Measurements from ENCODE around the gene CD63.

CD63 gene

DNA sequence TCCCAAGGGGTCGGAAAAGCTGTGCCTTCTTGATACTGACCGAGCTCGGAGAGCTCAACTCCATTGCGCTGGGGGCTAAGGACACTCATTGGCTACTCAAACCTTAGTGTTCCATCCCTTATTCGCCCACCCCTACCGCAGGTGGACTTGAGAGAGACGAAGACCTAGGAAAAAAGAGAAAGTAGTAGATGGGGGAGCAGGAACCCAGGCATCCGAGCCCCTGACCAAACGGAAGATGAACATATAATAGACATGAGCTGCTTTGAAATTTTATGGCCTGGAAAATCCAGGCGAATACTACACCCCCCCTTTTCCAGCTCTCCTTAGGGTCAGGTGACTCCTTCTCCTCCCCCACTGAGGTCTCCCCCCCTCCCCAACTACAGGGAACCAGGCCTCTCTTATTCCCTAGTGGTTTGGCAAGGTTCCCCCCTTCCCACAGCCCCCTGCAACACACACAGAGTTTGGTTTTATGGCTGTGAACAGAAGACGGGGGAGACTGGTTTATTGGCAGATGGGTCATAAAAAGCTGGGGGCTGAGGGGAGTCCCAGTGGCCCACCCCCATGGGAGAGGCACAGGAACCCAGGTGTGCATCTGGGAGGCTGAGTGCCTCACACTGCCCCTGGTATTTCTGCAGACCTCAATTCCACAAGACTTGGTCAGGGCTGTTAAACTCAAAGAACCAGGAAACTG, 15.7 kb upstream of the CD63 start:
- no peaks in the 10 kb centered on the region for H3K27me3 Mint-ChIP-seq
- H3K9me3 Mint-ChIP-seq: no peaks in the 10 kb centered on the region
- no peak for ATAC-seq
- H3K36me3 Mint-ChIP-seq: peaks cover 10% of the 10 kb centered on the region
- peak overlapping the region; percentile 51 for H3K27ac Mint-ChIP-seq
- H3K4me3 Mint-ChIP-seq: peak overlapping the region; percentile 84
- H3K4me1 Mint-ChIP-seq: peaks cover 57% of the 10 kb centered on the region

DNA sequence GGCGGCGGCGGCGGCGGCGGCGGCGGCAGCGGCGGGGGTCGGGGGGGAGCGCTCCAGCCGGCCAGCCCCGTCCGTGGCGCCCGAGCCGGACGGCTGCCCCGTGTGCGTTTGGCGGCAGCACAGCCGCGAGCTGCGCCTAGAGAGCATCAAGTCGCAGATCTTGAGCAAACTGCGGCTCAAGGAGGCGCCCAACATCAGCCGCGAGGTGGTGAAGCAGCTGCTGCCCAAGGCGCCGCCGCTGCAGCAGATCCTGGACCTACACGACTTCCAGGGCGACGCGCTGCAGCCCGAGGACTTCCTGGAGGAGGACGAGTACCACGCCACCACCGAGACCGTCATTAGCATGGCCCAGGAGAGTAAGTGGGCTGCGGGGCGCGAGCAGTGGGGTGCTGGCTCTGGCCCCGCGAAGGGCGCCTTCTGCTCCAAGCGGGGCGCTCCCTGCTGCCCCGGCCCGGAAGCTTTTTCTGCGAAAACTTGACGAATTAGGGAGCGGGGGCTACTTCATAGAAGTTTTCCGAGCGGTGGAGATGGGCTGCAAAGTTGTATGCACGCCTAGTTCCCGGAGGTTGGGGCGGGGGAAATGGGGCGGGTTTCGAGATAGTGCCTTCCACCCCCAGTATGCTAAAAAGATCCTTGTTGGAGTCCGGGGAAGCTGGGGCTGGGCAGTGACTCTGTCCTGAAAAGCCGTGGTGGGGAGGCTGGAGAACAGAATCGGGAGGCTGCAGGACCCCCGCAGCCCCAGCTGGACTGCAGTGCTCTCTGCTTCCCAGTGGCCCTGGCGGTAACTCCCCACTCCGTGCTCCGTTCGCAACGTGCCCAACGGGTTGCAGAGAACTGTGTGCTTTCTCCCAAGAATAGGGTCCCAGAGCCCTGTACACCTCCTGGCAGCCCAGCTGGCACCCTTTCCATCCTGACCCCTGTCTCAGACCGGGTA, 14.9 kb upstream of the CD63 start:
- Mint-ChIP-seq H3K9me3 (no peaks in the 10 kb centered on the region), H3K27me3 (no peaks in the 10 kb centered on the region), H3K27ac (peak overlapping the region; percentile 51), H3K4me1 (peaks cover 57% of the 10 kb centered on the region), H3K4me3 (peak overlapping the region; percentile 84), H3K36me3 (peaks cover 5% of the 10 kb centered on the region)
- ATAC-seq: peak; percentile 61

DNA sequence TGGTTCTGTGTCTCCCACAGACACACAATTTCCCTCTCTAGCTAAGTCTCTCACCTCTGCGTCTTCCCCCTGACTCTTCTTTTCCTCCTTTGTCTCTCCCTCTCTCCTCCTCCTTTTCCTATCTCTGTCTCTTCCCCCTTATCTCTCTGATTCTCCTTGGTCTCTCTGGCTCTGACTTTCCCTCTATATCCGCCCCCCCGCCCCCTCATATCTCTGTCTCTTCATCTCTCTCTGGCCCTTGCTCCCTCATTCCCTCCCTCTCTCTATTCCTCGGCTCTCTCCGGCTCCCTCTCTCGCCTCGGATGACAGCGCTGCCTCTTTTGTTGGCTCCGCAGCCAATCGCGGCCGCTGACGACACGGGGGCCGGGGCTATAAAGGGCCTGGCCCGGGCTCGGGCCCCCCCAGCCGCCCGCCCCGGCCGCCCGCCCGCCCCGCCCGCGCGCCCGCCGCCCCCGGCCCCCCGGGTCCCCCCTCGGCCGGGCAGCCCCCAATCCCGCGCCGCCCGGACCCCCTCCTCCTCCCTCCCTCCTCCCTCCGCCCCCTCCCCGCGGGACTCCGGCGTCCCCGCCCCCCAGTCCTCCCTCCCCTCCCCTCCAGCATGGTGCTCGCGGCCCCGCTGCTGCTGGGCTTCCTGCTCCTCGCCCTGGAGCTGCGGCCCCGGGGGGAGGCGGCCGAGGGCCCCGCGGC, 14.1 kb upstream of the CD63 start, which contains the start of gene GDF11:
Gene GDF11, plus strand, starts transcription at position 404 of the 687 bp plus-strand sequence. Its CDS starts 195 bp downstream, at position 599.
- peak; percentile 69 for ATAC-seq
- Mint-ChIP-seq H3K36me3 (peaks cover 1% of the 10 kb centered on the region), H3K4me1 (peaks cover 60% of the 10 kb centered on the region), H3K27ac (peak within 1 kb of the TSS; percentile 78), H3K4me3 (peak within 1 kb of the TSS; percentile 84), H3K27me3 (no peaks in the 10 kb centered on the region), H3K9me3 (no peaks in the 10 kb centered on the region)

DNA sequence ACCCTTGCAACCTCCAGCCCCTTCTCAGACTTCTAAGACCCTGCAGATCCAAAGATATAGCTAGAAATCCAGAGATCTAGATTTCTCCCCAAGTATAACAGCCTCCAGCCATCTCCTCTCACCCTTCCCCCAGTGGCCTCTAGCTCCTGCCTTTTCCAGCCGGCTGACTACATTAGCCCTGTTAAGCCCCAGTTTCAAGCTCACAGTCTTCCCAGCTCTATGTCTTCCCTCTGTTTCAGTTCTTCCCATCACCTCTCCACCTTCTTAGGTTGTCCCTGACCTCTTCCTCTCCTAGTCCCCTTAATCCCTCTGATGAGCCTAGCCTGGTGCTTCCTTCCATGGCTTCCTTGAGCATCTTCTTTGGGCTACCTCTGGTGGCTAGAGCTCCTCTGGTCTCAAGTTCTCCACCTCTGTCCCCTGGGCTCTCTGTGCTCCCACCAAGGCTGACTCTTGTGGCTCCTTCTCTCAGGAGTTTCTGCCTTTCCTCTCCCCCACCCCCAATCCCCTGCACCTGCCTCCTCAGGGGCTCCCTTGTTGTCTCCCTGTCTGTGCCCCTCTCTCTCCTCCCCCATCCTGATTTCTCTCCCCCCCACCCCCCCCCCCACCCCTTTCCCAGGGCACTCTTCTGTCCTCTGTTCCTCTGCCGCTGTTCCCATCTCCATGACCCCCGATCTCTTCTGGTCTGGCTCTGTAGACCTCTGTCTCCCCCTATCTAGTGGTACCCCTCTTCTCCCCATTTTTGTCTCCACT, 13.3 kb upstream of the CD63 start:
- no peaks in the 10 kb centered on the region for H3K36me3 Mint-ChIP-seq
- peak overlapping the region; percentile 81 for H3K4me3 Mint-ChIP-seq
- H3K4me1 Mint-ChIP-seq: peaks cover 61% of the 10 kb centered on the region
- no peak for ATAC-seq
- H3K27me3 Mint-ChIP-seq: no peaks in the 10 kb centered on the region
- peak overlapping the region; percentile 78 for H3K27ac Mint-ChIP-seq
- H3K9me3 Mint-ChIP-seq: no peaks in the 10 kb centered on the region

DNA sequence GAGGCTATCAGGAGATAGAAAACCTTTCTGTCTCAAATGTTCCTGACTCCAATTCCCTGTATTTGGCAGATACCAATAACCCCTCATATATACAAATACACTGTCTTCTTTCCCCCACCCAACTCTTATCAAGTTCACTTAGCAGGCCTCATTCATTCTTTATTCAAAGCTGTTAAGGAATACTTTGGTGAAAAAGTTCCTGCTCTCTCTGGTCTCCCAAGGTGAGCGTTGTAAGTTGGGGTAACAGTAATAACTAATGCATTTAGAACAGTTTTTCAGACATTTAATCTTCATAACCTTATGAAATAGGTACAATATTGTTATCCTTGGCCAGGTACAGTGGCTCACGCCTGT, 10.2 kb upstream of the CD63 start:
- H3K9me3 Mint-ChIP-seq: no peaks in the 10 kb centered on the region
- H3K27ac Mint-ChIP-seq: no peak overlapping the region
- ATAC-seq: no peak
- no peaks in the 10 kb centered on the region for H3K36me3 Mint-ChIP-seq
- peaks cover 38% of the 10 kb centered on the region for H3K4me1 Mint-ChIP-seq
- H3K4me3 Mint-ChIP-seq: no peak overlapping the region
- no peaks in the 10 kb centered on the region for H3K27me3 Mint-ChIP-seq

DNA sequence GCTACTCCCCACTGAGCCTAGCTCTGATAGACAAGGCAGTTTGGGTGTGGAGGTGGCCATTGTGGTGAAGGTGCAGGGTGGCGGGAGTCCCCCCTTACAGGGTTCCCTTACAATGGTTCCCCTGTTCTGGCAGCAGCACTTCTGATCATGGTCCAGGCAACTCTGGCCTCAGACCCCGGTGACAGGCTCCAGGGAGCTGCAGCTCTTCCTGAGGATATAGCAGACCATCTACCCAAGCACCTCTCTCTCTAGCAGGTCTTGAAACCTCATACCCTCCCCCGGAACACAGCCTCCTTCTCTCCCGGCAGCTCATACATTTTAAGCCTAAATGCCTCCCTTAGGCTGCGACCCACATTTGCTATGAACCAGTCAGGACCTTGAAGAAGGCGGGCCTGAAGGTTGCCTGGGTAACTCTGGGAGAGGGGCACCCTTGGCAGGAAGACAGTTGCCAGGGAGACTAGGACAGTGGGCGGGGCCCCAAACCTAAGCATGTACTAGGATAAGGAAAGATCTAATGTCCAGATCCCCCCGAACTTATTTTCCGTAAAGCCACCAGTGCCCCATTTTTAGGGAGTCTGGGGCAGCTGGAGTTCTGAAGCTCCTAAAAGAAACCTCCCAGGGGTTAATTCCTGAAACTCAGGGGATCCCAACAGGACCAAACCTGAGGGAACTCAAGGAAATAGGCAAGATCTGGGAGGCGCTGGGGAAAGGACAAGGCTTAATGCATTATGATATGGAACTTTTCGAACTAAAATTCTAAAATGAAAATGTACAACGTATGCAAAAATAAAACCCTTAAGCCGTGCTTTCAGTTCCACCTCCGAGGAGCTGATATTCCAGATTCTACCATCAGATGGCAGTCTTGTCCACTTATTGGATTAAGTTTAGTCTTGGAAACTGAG, 9.6 kb upstream of the CD63 start:
- Mint-ChIP-seq H3K4me3 (peak overlapping the region; percentile 85), H3K36me3 (no peaks in the 10 kb centered on the region), H3K27me3 (no peaks in the 10 kb centered on the region), H3K27ac (peak overlapping the region; percentile 90), H3K9me3 (no peaks in the 10 kb centered on the region), H3K4me1 (peaks cover 32% of the 10 kb centered on the region)
- peak; percentile 92 for ATAC-seq

DNA sequence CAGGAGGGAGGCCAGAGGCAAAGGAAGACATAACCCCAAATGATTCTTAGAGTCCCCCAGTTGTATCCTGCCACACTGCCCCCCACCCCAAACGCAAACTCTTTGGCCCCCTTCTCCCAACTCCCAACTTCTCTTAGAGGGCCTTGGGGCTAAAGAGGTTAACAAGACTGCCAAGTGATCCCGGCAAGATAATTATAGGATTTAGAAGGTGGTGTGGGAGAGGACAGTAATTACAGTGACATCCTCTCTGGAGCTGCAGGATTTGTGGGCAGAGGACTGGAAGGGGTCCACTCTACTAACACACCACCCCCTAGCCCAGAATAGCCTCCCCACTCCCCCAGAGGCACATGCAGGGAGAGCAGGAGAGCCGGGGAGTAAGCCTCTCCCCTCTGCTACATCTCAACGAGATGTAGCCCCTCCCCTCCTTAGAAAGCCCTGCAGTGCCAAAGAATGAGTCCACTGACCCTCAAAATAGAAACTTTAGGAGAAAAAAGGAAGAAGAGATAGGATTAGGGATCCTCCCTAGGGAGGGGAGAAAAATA, 8.8 kb upstream of the CD63 start:
- Mint-ChIP-seq H3K36me3 (no peaks in the 10 kb centered on the region), H3K9me3 (no peaks in the 10 kb centered on the region), H3K27me3 (no peaks in the 10 kb centered on the region), H3K27ac (peak overlapping the region; percentile 90), H3K4me3 (peak overlapping the region; percentile 85), H3K4me1 (peaks cover 31% of the 10 kb centered on the region)
- ATAC-seq: peak; percentile 4

DNA sequence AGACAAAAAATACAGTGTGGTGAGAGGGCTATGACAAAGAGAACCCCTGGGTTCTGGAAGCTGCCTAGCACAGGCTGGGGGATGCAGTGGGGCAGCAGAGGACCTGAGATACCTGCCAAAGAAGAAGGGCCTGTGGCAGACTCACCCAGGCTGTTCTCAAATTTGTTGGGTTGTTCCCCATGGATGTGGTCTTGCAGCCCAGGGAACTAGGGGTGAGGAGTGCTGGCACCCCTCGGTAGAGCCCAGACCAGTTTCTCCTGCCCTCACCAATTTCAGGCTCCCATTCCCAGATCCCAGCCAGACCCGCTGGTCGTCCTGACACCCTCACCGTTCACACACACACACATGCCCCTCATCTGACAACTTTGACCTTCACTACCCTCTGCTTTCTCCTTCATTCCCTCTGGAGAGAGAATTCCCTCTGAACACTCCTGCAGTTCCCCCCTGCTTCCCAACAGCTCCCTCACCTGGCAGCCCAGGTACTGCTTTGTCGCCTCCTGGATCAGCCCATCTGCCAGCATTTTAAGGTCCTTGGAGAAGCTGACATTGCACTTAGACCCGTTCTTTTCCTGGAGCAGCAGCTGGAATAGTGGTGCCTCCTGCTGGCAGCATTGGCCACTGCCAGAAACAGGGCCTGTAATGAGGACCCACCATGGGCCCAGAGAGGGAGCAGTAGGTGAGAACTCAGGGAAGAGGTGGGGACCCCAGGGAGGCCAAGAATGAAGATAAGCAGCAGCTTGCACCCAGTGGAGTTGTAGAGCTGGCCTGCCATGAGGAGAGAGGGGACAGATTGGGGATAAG, 8.2 kb upstream of the CD63 start:
- Mint-ChIP-seq H3K4me3 (peak overlapping the region; percentile 50), H3K9me3 (no peaks in the 10 kb centered on the region), H3K4me1 (peaks cover 29% of the 10 kb centered on the region), H3K36me3 (no peaks in the 10 kb centered on the region), H3K27ac (peak overlapping the region; percentile 90), H3K27me3 (no peaks in the 10 kb centered on the region)
- peak; percentile 49 for ATAC-seq

DNA sequence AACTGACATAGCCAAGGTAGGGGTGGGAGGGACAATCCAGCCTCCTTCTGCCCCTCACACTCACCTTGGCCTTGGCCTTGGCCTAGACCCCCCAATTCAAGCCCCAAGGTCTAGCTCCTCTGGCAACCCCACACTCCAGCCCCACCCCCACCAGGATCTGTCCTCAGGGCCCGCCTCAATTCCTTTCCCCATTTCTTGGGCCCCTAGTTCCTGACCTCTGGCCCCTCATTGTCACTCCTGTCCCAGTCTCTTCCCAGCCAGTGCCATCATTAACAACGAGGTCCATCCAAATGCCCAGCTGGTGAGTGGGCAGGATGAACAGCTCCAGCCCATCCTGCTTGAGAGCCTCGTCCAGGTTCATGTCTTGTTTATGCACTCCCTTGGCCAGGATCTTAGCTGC, 7.3 kb upstream of the CD63 start:
- Mint-ChIP-seq H3K9me3 (no peaks in the 10 kb centered on the region), H3K27me3 (no peaks in the 10 kb centered on the region), H3K27ac (no peak overlapping the region), H3K4me3 (no peak overlapping the region), H3K4me1 (peaks cover 27% of the 10 kb centered on the region), H3K36me3 (no peaks in the 10 kb centered on the region)
- no peak for ATAC-seq

DNA sequence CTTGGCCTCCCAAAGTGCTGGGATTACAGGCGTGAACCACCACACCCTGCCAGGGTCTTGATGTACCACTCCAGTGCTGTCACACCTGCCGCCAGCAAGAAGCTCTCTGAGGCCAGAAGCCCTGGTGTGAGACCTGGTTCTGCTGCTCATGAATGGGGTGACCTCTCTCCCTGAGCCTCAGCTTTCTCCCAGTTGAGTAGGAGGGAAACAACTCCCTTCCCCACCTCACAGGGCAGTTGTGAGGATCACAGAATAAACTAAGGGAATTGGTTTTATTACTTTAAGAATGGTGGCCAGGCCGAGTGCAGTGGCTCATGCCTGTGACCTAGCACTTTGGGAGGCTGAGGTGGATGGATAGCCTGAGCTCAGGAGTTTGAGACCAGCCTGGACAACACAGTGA, 5.8 kb upstream of the CD63 start:
- Mint-ChIP-seq H3K27ac (no peak overlapping the region), H3K4me1 (peaks cover 39% of the 10 kb centered on the region), H3K27me3 (no peaks in the 10 kb centered on the region), H3K36me3 (no peaks in the 10 kb centered on the region), H3K9me3 (no peaks in the 10 kb centered on the region), H3K4me3 (no peak overlapping the region)
- no peak for ATAC-seq

DNA sequence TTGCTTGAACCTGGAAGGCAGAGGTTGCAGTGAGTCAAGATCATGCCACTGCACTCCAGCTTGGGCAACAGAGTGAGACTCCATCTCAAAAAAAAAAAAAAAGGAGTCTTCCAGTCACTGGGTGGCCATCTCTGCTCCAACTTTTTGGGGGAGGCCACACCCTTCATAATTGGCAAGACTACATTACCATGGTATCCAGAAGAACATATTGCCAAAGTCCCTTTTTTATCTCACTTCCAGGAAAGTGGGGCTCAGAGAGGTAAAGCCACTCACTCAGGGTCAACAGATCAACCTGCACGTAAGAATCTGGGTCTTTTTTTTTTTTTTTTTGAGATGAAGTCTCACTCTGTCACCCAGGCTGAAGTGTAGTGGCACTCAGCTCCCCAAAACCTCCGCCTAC, 5.0 kb upstream of the CD63 start:
- H3K9me3 Mint-ChIP-seq: no peaks in the 10 kb centered on the region
- H3K27ac Mint-ChIP-seq: no peak overlapping the region
- no peak overlapping the region for H3K4me3 Mint-ChIP-seq
- no peak for ATAC-seq
- no peaks in the 10 kb centered on the region for H3K27me3 Mint-ChIP-seq
- peaks cover 41% of the 10 kb centered on the region for H3K4me1 Mint-ChIP-seq
- H3K36me3 Mint-ChIP-seq: no peaks in the 10 kb centered on the region

DNA sequence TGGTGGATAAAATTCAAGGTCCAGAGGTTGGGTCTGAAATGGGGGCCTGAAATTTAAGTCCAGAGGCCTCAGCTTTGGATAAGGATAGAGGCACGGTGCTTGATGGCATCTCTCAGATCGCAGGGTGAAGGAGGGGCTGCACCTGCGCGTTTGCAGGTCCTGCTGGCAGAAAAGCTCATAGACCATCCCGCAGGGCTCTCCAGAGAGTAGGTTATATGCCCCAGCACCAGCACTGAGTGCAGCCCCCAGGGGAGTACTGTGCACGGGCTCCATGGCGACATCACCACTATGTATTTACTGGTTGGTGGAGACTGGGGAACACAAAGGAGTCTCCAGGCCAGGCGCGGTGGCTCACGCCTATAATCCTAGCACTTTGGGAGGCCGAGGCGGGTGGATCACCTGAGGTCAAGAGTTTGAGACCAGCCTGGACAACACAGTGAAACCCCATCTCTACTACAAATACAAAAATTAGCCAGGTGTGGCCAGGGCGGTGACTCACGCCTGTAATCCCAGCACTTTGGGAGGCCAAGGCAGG, 4.3 kb upstream of the CD63 start:
- no peaks in the 10 kb centered on the region for H3K36me3 Mint-ChIP-seq
- H3K27me3 Mint-ChIP-seq: no peaks in the 10 kb centered on the region

DNA sequence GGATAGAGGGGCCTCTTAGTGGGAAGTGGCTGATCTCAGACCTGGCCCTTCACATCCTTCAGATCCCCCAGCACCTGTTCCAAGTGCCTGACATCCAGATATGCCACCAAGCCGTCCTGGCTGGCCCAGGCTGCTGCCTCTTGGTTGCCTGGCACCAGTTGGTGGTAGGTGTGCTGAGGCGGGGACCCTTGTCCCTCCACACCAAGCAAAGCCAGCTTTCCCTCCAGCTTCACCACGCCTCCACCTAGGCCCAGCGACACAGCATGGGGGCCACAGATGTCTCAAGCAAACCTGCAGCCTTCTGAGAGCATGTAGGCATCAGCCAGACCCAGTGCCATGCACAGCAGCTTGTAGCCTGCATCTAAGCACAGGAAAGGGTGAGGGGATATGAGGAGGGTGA, 3.5 kb upstream of the CD63 start:
- Mint-ChIP-seq H3K36me3 (no peaks in the 10 kb centered on the region), H3K4me1 (peaks cover 37% of the 10 kb centered on the region), H3K9me3 (no peaks in the 10 kb centered on the region), H3K4me3 (no peak overlapping the region), H3K27me3 (no peaks in the 10 kb centered on the region), H3K27ac (no peak overlapping the region)
- ATAC-seq: no peak

More for the DNA sequence above, 4.3 kb upstream of the CD63 start:
- Mint-ChIP-seq H3K4me3 (no peak overlapping the region), H3K27ac (no peak overlapping the region), H3K4me1 (peaks cover 37% of the 10 kb centered on the region), H3K9me3 (no peaks in the 10 kb centered on the region)
- no peak for ATAC-seq

Data from stimulated activated memory B cell treated with anti-CD40 and anti-IgM and Interleukin-4, amounts not matched to agents 10 μg/mL and 1 μg/mL and 100 μg/mL, for 72 hours (primary cell).